GM12878 (cell line): ENCODE measurements around the gene RALB. TPM values are rescaled to one million over a fixed set of nuclear protein-coding genes. Genes with fewer than 3 reads are reported as not detected.

ENCODE experiments used
- ASH2L ChIP-seq: fragments of 300-600, 200-600 bp; sonication (generic); IDR thresholded peaks from 2 replicates; pipeline ENCODE4 v1.6.1; 2017; ENCODE audit warnings: low read depth, mild to moderate bottlenecking, borderline replicate concordance
- MTA3 ChIP-seq: IDR thresholded peaks from 2 replicates; pipeline ENCODE4 v1.6.1; 2012; ENCODE audit warnings: low read length, inconsistent platforms, borderline replicate concordance
- RB1 ChIP-seq: fragments of 450-650 bp; formaldehyde crosslinking; IDR thresholded peaks from 2 replicates; pipeline ENCODE4 v1.6.1; 2017; ENCODE audit warnings: mild to moderate bottlenecking, borderline replicate concordance
- SMC3 ChIP-seq: IDR thresholded peaks from 2 replicates; pipeline ENCODE4 v1.6.1; 2011; ENCODE audit warnings: low read length, improper control_type of control experiment, borderline replicate concordance
- ZNF207 ChIP-seq: fragments of 450-650 bp; IDR thresholded peaks from 2 replicates; pipeline ENCODE4 v1.6.1; 2014; ENCODE audit warnings: antibody characterized with exemption, mild to moderate bottlenecking, borderline replicate concordance
- polyA plus RNA-seq, 11 experiments: library from polyadenylated mRNA; depleted of rRNA in 4 of 11; unstranded in 6 of 11; stranded (reverse) in 5 of 11; fragments of >200 nt; fragmentation: Nextera tagmentation in 4 of 11; fragmentation: Illumina TruSeq in 1 of 11; extraction: Ambion mirVana in 4 of 11; extraction: Trizol in 1 of 11; gene quantifications; 1 replicate in 1 of 11; 2 replicates in 10 of 11; pipeline versions ENCODE4 v1.2.1 to v1.2.3, GENCODE V29; 2011 to 2016; ENCODE audit warnings: inconsistent platforms in 2 of 11, missing spikeins in 2 of 11, low read depth in 1 of 11
- total RNA-seq, 4 experiments: library from RNA; depleted of rRNA in 3 of 4; stranded (reverse); fragments of >200 nt in 3 of 4; fragmentation: Illumina TruSeq in 1 of 4; extraction: Trizol in 1 of 4; gene quantifications; 2 replicates each; pipeline versions ENCODE4 v1.2.1 to v1.2.3, GENCODE V29; 2013 to 2021
- TF ChIP-seq, protein P1 (sequence below), 3 experiments: IDR thresholded peaks in 2 of 3; conservative IDR thresholded peaks in 1 of 3; 2 replicates each; pipeline ENCODE4 v1.5.1; 2011; ENCODE audit warnings: low read depth in 3 of 3, low read length in 3 of 3, mild to moderate bottlenecking in 3 of 3, control low read depth in 2 of 3, moderate library complexity in 2 of 3, inconsistent platforms in 1 of 3, mixed read lengths in 1 of 3; ENCODE audit not compliant: control insufficient read depth in 2 of 3, insufficient read depth in 1 of 3; ENCODE audit errors: extremely low read depth in 1 of 3
- TF ChIP-seq, protein P2 (sequence below): fragments of 450-650 bp; IDR thresholded peaks from 2 replicates; pipeline ENCODE4 v1.6.1; 2014; ENCODE audit warnings: mild to moderate bottlenecking
- TF ChIP-seq, protein P3 (sequence below): fragments of 450-650 bp; IDR thresholded peaks from 2 replicates; pipeline ENCODE4 v1.6.1; 2016; ENCODE audit warnings: mild to moderate bottlenecking
- TF ChIP-seq, protein P4 (sequence below): IDR thresholded peaks from 2 replicates; pipeline ENCODE4 v1.6.1; 2012; ENCODE audit warnings: mild to moderate bottlenecking, low read depth, low read length
- TF ChIP-seq, protein P5 (sequence below): fragments of 450-650 bp; IDR thresholded peaks from 2 replicates; pipeline ENCODE4 v1.6.1; 2017; ENCODE audit warnings: low read depth, mild to moderate bottlenecking, moderate library complexity
- TF ChIP-seq, protein P6 (sequence below): IDR thresholded peaks from 2 replicates; pipeline ENCODE4 v1.6.1; 2011; ENCODE audit warnings: borderline replicate concordance, low read depth, mild to moderate bottlenecking, moderate library complexity, mixed read lengths, low read length; ENCODE audit not compliant: insufficient read depth; ENCODE audit errors: extremely low read length

The RALB gene
- total and polyA plus RNA-seq, 10 of the 15 experiments (the other 5 are each of a cell fraction or from before 2014, with no cell fraction given): 8.3 to 54.0 (median 24.2) TPM

DNA sequence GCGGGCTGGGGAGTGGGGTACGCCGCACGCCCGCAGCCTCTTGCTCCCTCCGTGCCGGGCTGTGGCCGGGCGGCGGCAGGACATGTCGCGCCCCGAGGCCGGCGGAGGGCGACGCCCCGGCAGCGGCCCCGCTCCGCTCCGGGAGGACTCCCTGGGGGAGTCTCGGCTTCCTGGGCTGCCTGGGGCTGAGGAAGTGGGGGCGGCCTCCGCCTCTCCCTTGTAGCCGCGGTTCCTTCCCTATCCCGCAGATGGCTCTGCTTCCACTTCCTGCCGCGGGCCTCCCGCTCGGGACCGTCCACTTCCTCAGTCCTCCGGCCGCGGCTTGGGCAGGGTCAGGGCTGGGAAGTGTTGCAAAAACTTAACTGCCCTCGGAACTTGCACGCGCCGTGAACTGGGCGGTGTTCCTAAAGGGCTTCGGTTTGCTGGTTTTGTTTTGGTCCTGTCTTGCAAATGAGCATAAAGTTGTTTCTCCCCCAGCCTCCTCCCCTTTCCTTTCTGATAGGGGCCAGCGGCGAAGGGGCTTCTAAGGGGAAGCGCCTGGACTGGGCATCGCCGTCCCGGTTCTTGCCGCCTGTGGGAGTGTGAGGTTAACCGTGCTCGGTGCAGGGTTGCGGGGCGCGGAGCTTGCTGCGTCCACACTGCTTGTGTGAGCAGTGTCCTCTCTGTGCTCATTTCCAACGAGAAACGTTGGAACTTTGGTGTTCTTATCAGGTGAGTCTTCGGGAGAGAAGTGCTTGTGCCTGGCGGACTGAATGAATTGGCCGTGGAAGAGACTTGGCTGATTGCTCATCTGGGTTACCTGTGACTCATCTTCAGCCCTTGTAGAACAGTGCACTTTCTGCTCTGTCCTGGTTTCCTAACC is 600 bp downstream of the RALB start (continued):
- TF ChIP-seq, protein P1, sequence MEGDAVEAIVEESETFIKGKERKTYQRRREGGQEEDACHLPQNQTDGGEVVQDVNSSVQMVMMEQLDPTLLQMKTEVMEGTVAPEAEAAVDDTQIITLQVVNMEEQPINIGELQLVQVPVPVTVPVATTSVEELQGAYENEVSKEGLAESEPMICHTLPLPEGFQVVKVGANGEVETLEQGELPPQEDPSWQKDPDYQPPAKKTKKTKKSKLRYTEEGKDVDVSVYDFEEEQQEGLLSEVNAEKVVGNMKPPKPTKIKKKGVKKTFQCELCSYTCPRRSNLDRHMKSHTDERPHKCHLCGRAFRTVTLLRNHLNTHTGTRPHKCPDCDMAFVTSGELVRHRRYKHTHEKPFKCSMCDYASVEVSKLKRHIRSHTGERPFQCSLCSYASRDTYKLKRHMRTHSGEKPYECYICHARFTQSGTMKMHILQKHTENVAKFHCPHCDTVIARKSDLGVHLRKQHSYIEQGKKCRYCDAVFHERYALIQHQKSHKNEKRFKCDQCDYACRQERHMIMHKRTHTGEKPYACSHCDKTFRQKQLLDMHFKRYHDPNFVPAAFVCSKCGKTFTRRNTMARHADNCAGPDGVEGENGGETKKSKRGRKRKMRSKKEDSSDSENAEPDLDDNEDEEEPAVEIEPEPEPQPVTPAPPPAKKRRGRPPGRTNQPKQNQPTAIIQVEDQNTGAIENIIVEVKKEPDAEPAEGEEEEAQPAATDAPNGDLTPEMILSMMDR (IDR thresholded peaks at IDR 0.05 in 2 of 3, conservative IDR thresholded peaks at IDR 0.05 in 1 of 3; ENCODE audit: control insufficient read depth in 2 of 3, extremely low read depth in 1 of 3, insufficient read depth in 1 of 3, low read depth in 3 of 3, low read length in 3 of 3): peak in 2 of 3 experiments; percentile 6 to 41; a peak in 2 of 6 replicates
- TF ChIP-seq MTA3: no peak
- TF ChIP-seq RB1: no peak
- TF ChIP-seq, protein P2, sequence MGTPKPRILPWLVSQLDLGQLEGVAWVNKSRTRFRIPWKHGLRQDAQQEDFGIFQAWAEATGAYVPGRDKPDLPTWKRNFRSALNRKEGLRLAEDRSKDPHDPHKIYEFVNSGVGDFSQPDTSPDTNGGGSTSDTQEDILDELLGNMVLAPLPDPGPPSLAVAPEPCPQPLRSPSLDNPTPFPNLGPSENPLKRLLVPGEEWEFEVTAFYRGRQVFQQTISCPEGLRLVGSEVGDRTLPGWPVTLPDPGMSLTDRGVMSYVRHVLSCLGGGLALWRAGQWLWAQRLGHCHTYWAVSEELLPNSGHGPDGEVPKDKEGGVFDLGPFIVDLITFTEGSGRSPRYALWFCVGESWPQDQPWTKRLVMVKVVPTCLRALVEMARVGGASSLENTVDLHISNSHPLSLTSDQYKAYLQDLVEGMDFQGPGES: no peak
- TF ChIP-seq ZNF207: no peak
- TF ChIP-seq ASH2L: no peak
- TF ChIP-seq, protein P3, sequence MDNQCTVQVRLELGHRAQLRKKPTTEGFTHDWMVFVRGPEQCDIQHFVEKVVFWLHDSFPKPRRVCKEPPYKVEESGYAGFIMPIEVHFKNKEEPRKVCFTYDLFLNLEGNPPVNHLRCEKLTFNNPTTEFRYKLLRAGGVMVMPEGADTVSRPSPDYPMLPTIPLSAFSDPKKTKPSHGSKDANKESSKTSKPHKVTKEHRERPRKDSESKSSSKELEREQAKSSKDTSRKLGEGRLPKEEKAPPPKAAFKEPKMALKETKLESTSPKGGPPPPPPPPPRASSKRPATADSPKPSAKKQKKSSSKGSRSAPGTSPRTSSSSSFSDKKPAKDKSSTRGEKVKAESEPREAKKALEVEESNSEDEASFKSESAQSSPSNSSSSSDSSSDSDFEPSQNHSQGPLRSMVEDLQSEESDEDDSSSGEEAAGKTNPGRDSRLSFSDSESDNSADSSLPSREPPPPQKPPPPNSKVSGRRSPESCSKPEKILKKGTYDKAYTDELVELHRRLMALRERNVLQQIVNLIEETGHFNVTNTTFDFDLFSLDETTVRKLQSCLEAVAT: peak; percentile 44; the same call in 1 of the 2 replicates
- TF ChIP-seq, protein P4, sequence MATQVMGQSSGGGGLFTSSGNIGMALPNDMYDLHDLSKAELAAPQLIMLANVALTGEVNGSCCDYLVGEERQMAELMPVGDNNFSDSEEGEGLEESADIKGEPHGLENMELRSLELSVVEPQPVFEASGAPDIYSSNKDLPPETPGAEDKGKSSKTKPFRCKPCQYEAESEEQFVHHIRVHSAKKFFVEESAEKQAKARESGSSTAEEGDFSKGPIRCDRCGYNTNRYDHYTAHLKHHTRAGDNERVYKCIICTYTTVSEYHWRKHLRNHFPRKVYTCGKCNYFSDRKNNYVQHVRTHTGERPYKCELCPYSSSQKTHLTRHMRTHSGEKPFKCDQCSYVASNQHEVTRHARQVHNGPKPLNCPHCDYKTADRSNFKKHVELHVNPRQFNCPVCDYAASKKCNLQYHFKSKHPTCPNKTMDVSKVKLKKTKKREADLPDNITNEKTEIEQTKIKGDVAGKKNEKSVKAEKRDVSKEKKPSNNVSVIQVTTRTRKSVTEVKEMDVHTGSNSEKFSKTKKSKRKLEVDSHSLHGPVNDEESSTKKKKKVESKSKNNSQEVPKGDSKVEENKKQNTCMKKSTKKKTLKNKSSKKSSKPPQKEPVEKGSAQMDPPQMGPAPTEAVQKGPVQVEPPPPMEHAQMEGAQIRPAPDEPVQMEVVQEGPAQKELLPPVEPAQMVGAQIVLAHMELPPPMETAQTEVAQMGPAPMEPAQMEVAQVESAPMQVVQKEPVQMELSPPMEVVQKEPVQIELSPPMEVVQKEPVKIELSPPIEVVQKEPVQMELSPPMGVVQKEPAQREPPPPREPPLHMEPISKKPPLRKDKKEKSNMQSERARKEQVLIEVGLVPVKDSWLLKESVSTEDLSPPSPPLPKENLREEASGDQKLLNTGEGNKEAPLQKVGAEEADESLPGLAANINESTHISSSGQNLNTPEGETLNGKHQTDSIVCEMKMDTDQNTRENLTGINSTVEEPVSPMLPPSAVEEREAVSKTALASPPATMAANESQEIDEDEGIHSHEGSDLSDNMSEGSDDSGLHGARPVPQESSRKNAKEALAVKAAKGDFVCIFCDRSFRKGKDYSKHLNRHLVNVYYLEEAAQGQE: no peak
- TF ChIP-seq, protein P5, sequence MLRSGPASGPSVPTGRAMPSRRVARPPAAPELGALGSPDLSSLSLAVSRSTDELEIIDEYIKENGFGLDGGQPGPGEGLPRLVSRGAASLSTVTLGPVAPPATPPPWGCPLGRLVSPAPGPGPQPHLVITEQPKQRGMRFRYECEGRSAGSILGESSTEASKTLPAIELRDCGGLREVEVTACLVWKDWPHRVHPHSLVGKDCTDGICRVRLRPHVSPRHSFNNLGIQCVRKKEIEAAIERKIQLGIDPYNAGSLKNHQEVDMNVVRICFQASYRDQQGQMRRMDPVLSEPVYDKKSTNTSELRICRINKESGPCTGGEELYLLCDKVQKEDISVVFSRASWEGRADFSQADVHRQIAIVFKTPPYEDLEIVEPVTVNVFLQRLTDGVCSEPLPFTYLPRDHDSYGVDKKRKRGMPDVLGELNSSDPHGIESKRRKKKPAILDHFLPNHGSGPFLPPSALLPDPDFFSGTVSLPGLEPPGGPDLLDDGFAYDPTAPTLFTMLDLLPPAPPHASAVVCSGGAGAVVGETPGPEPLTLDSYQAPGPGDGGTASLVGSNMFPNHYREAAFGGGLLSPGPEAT: no peak
- TF ChIP-seq SMC3: peak; percentile 32; the same call in 1 of the 2 replicates
- TF ChIP-seq, protein P6, sequence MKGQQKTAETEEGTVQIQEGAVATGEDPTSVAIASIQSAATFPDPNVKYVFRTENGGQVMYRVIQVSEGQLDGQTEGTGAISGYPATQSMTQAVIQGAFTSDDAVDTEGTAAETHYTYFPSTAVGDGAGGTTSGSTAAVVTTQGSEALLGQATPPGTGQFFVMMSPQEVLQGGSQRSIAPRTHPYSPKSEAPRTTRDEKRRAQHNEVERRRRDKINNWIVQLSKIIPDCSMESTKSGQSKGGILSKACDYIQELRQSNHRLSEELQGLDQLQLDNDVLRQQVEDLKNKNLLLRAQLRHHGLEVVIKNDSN: no peak
